Stimulated activated CD4-positive, alpha-beta T cell treated with anti-CD3 and anti-CD28 coated beads, Interleukin-1b, Interleukin-23, amount 100 ng/mL, for 4 hours (primary cell): ENCODE results near the gene SKA3.
"Not testable (repeated sequence)": the region's sequence is repeated elsewhere in the genome, so short reads cannot be mapped to it uniquely, and the experiment has no call there.

Experiments used
- DNase-seq, 2 donors: peaks; one replicate each; pipeline ENCODE4 v3.0.0-alpha.2; 2020; ENCODE audit warnings: low read depth in 2 of 2

SKA3 gene

GRCh38 chr13:21165606-21166005 lies 10.7 kb downstream of the SKA3 start:
- not testable (repeated sequence) for DNase-seq

- no peak for DNase-seq
These were observed 11.7 kb downstream of the SKA3 start for GRCh38 chr13:21164631-21165030.

DNA sequence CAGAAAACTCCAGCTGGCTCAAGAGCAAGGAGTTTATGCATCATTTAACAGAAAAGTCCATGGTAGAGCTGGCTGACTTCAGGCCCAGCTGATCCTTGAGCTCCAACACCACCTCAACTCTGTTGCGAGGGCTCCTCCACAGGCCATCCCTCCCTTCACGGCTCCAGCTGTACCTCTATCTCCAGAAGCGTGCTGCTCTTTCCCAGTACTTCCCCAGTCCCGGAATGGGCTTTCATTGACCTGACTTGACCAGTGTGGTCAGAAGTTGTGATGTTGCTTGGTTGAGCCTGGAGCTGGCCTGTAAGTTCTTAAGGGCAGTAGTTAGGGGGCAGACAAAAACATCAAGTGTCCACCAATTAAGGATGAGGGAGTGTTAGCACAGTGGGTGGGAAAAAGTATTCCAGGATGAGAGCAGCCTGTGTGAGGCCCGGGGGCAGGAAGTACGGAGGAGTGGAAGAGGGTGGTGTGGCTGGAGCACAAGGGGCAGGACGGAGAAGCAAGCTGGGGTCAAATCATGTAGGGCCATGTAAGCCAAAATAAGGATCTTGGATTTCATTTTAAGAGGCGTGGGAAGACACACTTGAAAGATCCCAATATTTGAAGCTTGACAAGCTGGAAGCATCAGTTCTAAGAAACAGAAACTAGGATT lies 24.0 kb downstream of the SKA3 start:
- no peak for DNase-seq

- DNase-seq, result no peak
These were observed 26.3 kb downstream of the SKA3 start for GRCh38 chr13:21150013-21150412.

DNA sequence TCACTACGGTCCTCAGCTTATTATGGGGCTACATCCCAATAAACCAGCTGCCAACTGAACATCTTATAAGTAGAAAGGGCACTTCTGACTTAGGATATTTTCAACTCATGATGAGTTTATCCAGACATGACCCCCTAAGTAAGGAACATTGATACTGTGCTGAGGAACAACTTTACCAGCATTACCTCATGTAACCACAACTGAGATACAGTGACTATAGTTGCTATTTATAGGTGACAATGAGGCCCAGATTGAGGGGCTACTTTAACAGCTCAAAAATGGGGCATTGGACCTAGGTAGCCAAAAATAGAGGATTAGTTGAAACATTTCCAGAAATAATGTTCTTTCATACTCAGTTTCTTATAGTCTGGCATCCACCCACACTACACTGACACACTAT lies 26.8 kb downstream of the SKA3 start:
- DNase-seq, result no peak

- no peak for DNase-seq
These were observed 27.6 kb downstream of the SKA3 start for GRCh38 chr13:21148557-21149258.

DNA sequence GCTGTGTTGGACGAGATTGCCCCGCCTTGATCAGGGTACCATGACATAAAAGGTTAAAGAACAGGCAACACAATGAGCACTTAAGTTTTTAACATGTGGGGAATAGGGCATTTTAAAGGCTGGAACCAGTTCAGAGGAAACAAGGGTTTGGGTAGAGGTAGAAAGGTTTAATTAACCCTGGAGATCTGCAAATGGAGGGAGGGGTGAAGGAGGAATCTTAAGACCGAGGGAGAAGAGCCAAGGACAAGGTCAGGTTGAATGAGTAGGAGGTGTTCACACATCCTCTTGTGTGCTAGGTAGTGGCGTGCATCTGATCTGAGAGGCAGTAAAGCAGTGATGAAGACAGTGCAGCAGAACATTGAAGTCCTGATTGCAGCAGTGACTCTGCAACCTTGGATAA lies 28.5 kb downstream of the SKA3 start:
- no peak for DNase-seq

GRCh38 chr13:21142766-21143165 lies 33.6 kb downstream of the SKA3 start:
- DNase-seq, result no peak

DNA sequence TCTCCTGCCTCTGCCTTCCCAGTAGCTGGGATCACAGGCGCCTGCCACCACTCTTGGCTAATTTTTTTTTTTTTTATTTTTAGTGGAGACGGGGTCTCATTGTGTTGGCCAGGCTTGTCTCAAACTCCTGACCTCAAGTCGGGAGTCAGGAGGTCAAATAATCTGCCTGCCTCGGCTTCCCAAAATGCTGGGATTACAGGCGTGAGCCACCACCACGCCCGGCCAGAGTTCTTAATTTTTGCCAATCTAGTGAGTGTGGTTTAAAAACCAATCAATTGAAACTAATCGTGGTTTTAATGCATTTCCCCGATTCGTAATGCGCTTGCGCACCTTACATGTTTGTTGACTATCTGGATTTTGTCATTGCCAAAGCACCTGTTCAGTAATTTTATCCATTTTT lies 37.0 kb downstream of the SKA3 start:
- no peak for DNase-seq

- no peak for DNase-seq
These were observed 37.8 kb downstream of the SKA3 start for GRCh38 chr13:21138561-21138960.

DNA sequence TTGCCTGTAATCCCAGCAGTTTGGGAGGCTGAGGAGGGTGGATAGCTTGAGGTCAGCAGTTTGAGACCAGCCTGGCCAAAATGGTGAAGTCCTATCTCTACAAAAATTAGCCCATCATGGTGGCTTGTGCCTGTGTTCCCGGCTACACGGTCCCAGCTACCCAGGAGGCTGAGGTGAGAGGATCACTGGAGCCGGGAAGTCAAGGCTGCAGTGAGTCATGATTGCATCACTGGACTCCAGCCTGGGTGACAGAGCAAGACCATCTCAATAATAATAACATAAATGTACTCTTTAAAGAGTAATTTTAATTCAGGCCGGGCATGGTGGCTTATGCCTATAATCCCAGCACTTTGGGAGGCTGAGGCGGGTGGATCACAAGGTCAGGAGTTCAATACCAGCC lies 38.7 kb downstream of the SKA3 start:
- no peak for DNase-seq

GRCh38 chr13:21135833-21136232 lies 40.5 kb downstream of the SKA3 start:
- not testable (repeated sequence) for DNase-seq

- DNase-seq, result no peak
These were observed 41.9 kb downstream of the SKA3 start for GRCh38 chr13:21134475-21134874.

DNA sequence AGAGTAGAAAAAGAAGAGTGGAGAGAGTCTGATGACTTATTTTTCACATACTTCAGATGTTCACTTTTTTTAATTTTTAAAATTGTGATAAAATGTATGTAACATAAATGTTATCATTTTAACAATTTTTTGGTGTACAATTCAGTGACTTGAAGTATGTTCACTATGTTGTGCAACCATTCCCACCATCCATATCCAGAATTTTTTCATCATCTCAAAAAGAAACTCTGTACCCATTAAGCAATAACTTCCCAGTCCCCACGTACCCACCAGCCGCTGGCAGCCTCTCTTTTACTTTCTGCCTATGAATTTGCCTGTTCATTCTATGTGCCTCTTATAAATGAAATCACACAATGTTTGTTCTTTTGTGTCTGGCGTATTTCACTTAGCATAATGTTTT lies 43.3 kb downstream of the SKA3 start:
- no peak for DNase-seq

GRCh38 chr13:21130116-21130515 lies 46.2 kb downstream of the SKA3 start:
- DNase-seq, result no peak

DNA sequence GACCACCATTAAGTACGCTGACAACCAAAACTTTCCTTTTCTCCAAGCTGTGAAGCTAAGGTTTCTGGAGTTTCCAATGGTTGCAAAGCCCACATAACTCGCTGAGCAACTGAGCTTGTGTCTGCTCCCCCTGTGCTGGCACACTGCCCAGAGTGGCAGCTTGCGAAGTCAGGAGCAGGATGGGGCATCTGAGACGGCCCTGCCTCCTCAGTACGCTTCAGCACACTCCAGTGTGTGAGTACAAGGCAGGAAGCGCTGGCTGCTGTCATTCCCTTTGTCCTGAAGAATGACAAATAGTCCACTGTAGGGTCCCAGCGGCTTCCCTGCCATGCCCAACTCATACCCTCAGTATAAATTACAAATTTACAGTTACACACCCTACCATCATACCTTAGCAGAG lies 51.5 kb downstream of the SKA3 start:
- DNase-seq, result no peak

DNA sequence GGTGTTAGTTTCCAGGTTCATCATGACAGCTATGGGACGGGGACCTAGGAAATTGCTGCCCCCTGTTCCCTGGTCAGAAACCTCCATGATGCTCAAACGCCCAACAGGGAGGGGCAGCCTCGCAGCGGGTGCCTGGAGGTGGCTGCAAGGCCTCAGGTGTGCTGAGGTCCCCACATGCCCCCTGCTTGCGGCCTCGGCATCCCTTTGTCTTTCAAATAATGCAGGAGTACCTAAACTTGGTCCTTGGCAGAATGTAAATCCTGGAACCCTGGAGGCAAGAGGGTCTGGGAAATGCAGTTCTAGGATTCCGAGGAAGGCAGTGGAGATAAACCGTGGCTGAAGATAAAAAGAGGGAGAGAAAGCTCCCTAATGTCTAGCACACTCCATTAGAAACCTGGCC lies 52.4 kb downstream of the SKA3 start:
- DNase-seq, result no peak

GRCh38 chr13:21121616-21122015 lies 54.7 kb downstream of the SKA3 start:
- DNase-seq, result no peak

GRCh38 chr13:21120191-21120590 lies 56.2 kb downstream of the SKA3 start:
- no peak for DNase-seq

DNA sequence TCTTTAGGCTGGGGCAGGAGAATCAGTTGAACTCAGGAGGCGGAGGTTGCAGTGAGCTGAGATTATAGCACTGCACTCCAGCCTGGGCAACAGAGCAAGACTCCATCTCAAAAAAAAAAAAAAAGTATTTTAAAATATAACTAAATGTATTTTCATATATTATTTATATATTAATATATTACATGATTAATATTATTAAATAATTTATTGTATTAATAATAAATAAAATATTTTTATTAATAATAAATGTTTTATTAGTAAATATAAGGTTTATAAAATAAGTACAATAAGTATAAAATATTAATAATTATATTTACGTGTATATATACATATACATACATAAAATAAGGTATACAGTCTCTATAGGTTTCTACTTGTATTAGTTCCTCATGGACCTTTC lies 56.8 kb downstream of the SKA3 start:
- DNase-seq, result no peak

DNA sequence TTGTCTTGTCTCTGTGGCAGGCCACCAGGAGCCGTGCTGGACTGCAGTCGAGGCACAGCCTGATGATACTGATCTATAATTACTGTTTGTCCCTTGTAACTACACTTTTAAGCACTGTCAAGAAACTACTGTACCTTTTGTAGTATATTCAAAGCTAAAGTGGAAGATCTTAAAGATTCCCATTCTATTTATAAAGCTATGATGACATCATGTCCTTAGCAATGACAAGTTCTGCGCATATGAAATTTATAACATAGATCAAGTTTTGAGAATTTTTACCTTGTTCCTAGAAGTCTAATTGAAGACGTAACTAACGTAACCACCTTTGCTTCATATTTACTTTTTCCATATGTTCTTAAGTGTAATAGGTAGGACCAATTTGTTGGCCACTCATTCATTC lies 58.2 kb downstream of the SKA3 start:
- no peak for DNase-seq

DNA sequence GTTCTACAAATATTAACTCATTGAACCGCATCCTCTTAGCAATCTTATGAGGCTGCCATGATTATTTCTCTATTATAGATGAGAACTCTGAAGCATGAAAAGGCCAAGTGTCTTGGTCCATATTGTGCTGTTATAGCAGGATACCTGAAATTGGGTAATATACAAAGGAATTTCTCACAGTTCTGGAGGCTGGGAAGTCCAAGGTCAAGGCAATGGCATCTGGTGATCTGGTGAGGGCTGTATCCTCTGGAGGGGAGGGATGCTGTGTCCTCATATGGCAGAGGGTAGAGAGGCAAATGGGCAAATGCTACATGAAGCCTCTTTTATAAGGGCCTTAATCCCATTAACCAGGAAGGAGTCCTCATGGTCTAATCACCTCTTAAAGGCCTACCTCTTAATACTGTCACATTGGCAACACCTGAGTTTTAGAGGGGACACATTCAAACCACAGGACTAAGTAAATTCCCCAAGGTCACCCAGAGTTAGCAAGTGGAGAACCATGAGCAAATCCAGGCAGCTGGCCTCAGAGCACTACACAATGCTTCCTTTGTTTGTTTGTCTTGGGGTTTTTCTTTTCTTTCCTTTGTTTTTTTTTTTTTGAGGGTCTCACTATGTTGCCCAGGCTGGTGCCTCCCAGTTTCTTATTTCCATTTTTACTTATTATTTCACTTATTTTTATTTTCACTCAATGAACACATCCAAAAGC lies 59.1 kb downstream of the SKA3 start:
- no peak for DNase-seq

DNA sequence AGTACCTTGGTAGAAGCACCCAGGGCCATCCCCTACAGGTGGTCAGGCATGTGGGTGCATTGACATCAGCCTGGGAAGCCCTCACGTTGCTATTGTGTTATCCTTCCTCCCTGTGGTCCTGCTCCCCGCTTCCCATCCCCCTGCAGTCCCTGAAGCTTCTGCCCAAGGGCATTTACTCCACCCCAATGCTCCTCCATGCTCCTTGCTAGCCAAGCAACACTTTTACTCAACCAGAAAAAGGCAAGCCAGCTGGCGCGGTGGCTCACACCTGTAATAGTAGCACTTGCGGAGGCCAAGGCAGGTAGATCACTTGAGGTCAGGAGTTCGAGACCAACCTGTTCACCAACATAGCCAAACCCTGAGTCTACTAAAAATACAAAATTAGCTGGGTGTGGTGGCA lies 60.2 kb downstream of the SKA3 start:
- DNase-seq, result no peak
